A673 (cell line): ENCODE data around the gene ADORA2A.

ENCODE experiments used
- CTCF ChIP-seq: fragments of 300-800, 200-600 bp; sonication (generic); conservative IDR thresholded peaks from 2 replicates; pipeline ENCODE4 v1.5.1; 2017; ENCODE audit warnings: low read depth, mild to moderate bottlenecking, antibody characterized with exemption, low read length, moderate library complexity, mixed read lengths
- EZH2 ChIP-seq: fragments of 200-600 bp; sonication (generic); IDR thresholded peaks from 2 replicates; pipeline ENCODE4 v1.6.1; 2017; ENCODE audit warnings: borderline replicate concordance, low read depth, mild to moderate bottlenecking, mixed read lengths, antibody characterized with exemption, low read length; ENCODE audit not compliant: poor library complexity, severe bottlenecking

DNA sequence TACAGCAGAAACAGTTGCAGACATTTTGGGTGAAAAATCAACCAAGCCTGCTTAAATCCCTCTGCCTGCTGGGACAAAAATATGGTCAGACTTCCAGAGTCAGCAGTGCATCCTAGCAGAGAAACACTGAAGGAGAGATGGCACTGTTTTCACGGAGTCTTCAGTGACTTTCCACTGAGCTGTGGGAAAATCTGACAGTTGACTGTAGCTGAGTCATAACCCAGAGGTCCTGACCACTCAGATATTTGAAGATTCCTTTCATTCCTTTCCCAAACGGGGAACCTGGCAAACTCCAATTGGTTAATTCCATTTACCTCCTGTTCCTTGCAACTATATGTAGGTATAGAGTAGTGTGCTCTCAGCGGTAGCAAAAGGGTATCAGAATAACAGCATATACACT, 46.8 kb downstream of the ADORA2A start:
- TF ChIP-seq CTCF (no peak), EZH2 (no peak)
